ENCODE measurements around the gene MCC. TPM values are rescaled to one million over a fixed set of nuclear protein-coding genes. Genes with fewer than 3 reads are reported as not detected.

MCC gene
- total RNA-seq, 1 experiment from 2014 or later = 0.60 TPM

GRCh38 chr5:113147537-113147936 is 340.7 kb downstream of the MCC start:
- Histone ChIP-seq H3K27me3 (replicated peaks; ENCODE audit: insufficient read depth, low read depth, low read length, poor library complexity) (no peaks in the 10 kb centered on the region), H3K36me3 (ENCODE audit: insufficient read depth, low read length, poor library complexity, severe bottlenecking) (no peaks in the 10 kb centered on the region), H3K4me1 (ENCODE audit: insufficient read depth, low read length, poor library complexity, severe bottlenecking) (peaks cover 5% of the 10 kb centered on the region), H3K4me3 (ENCODE audit: low read depth, low read length, poor library complexity, severe bottlenecking) (no peak overlapping the region), H3K9me3 (ENCODE audit: low read depth, low read length, poor library complexity, severe bottlenecking) (no peaks in the 10 kb centered on the region), H3K27ac (ENCODE audit: low read depth, low read length, poor library complexity, severe bottlenecking) (no peak overlapping the region)
- BruUV-seq (replicated peaks) = no TSS peak
- POLR2A ChIA-PET (ENCODE audit: low non-redundant PET) = no interaction called here
- intact Hi-C loops (cut with micrococcal nuclease; ENCODE audit: unreplicated experiment) = no loop called here
- no peak for DNase-seq (ENCODE audit: low spot score)
- no peak for TF ChIP-seq CTCF (conservative IDR thresholded peaks at IDR 0.05; ENCODE audit: low read depth, low read length)
- no peak for TF ChIP-seq EZH2 (IDR thresholded peaks at IDR 0.05; ENCODE audit: borderline replicate concordance, low read depth, low read length, poor library complexity, severe bottlenecking)
- CTCF ChIA-PET = no interaction called here

GRCh38 chr5:113147101-113147508 is 341.1 kb downstream of the MCC start:
- H3K4me3 ChIP-seq (ENCODE audit: low read depth, low read length, poor library complexity, severe bottlenecking) = no peak overlapping the region
- ChIA-PET POLR2A (ENCODE audit: low non-redundant PET) (no interaction called here), CTCF (no interaction called here)
- no peaks in the 10 kb centered on the region for H3K27me3 ChIP-seq (replicated peaks; ENCODE audit: insufficient read depth, low read depth, low read length, poor library complexity)
- H3K9me3 ChIP-seq (ENCODE audit: low read depth, low read length, poor library complexity, severe bottlenecking) = no peaks in the 10 kb centered on the region
- TF ChIP-seq EZH2 (IDR thresholded peaks at IDR 0.05; ENCODE audit: borderline replicate concordance, low read depth, low read length, poor library complexity, severe bottlenecking) (no peak), CTCF (conservative IDR thresholded peaks at IDR 0.05; ENCODE audit: low read depth, low read length) (no peak)
- peaks cover 8% of the 10 kb centered on the region for H3K4me1 ChIP-seq (ENCODE audit: insufficient read depth, low read length, poor library complexity, severe bottlenecking)
- intact Hi-C loops (cut with micrococcal nuclease; ENCODE audit: unreplicated experiment) = no loop called here
- no peaks in the 10 kb centered on the region for H3K36me3 ChIP-seq (ENCODE audit: insufficient read depth, low read length, poor library complexity, severe bottlenecking)
- no peak overlapping the region for H3K27ac ChIP-seq (ENCODE audit: low read depth, low read length, poor library complexity, severe bottlenecking)
- no TSS peak for BruUV-seq (replicated peaks)
- DNase-seq (ENCODE audit: low spot score) = no peak

GRCh38 chr5:113145757-113146387 is 342.4 kb downstream of the MCC start:
- H3K27me3 ChIP-seq (replicated peaks; ENCODE audit: insufficient read depth, low read depth, low read length, poor library complexity) = no peaks in the 10 kb centered on the region
- ChIA-PET CTCF (no interaction called here), POLR2A (ENCODE audit: low non-redundant PET) (no interaction called here)
- peaks cover 19% of the 10 kb centered on the region for H3K4me1 ChIP-seq (ENCODE audit: insufficient read depth, low read length, poor library complexity, severe bottlenecking)
- no peak overlapping the region for H3K27ac ChIP-seq (ENCODE audit: low read depth, low read length, poor library complexity, severe bottlenecking)
- H3K4me3 ChIP-seq (ENCODE audit: low read depth, low read length, poor library complexity, severe bottlenecking) = no peak overlapping the region
- DNase-seq (ENCODE audit: low spot score) = no peak
- no peak for TF ChIP-seq EZH2 (IDR thresholded peaks at IDR 0.05; ENCODE audit: borderline replicate concordance, low read depth, low read length, poor library complexity, severe bottlenecking)
- no peak for TF ChIP-seq CTCF (conservative IDR thresholded peaks at IDR 0.05; ENCODE audit: low read depth, low read length)
- intact Hi-C loops (cut with micrococcal nuclease; ENCODE audit: unreplicated experiment) = no loop called here
- no peaks in the 10 kb centered on the region for H3K36me3 ChIP-seq (ENCODE audit: insufficient read depth, low read length, poor library complexity, severe bottlenecking)
- H3K9me3 ChIP-seq (ENCODE audit: low read depth, low read length, poor library complexity, severe bottlenecking) = no peaks in the 10 kb centered on the region
- no TSS peak for BruUV-seq (replicated peaks)

All from A673 (cell line).